GM12874 (cell line): ENCODE data around the gene CALY.

Experiments
- CTCF ChIP-seq: IDR thresholded peaks from 2 replicates; pipeline ENCODE4 v1.5.1; 2011; ENCODE audit warnings: low read depth, mild to moderate bottlenecking, control low read depth, low read length, moderate library complexity; ENCODE audit not compliant: insufficient read depth

CALY gene

GRCh38 chr10:133312769-133313145, 23.9 kb downstream of the CALY start:
- no peak for TF ChIP-seq CTCF

- no peak for TF ChIP-seq CTCF
Measured at GRCh38 chr10:133312016-133312768, 24.5 kb downstream of the CALY start.

- TF ChIP-seq CTCF, result no peak
Measured at GRCh38 chr10:133311570-133311969, 25.1 kb downstream of the CALY start.

- TF ChIP-seq CTCF, result no peak
Measured at GRCh38 chr10:133310789-133311188, 25.9 kb downstream of the CALY start.

- no peak for TF ChIP-seq CTCF
Measured at GRCh38 chr10:133310399-133310755, 26.3 kb downstream of the CALY start.

- no peak for TF ChIP-seq CTCF
Measured at GRCh38 chr10:133309720-133310398, 26.8 kb downstream of the CALY start.

GRCh38 chr10:133309100-133309719, 27.5 kb downstream of the CALY start:
- no peak for TF ChIP-seq CTCF
